GM21619 (cell line): ENCODE data around the gene CLEC4D.
"Not testable (repeated sequence)": the region's sequence is repeated elsewhere in the genome, so short reads cannot be mapped to it uniquely, and the experiment has no call there.

Source experiments
- ATAC-seq: cut with Tn5 transposase; IDR thresholded peaks from one replicate; pipeline ENCODE4 v1.9.1; 2021; ENCODE audit not compliant: unreplicated experiment

The CLEC4D gene

GRCh38 chr12:8527250-8528130 lies 14.2 kb downstream of the CLEC4D start:
- ATAC-seq = no peak

DNA sequence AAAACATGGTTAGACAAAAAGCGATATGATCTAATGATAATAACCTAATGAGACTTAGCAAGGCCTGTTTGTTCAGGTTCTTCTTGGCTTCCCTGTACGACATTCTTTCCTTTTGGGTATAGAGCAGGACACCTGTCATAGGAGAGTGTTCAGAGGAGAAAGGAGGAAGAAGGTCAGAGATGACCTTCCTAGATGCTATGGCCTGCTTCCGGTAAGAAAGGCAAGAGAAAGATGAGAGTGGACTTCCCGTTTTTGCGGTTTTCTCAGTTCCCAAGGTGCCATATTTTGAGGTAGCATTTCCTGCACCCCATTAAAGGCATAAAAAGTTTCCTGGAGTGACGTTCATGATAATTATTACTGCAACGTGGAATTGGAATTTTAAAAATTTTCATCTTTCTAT lies 18.7 kb downstream of the CLEC4D start:
- ATAC-seq = no peak

GRCh38 chr12:8537820-8538219 lies 24.5 kb downstream of the CLEC4D start:
- not testable (repeated sequence) for ATAC-seq

GRCh38 chr12:8540831-8541230 lies 27.5 kb downstream of the CLEC4D start, which contains the start of gene CLEC4E:
Gene CLEC4E (minus strand): TSS chr12:8540905. CDS start chr12:8540797, 108 bp downstream.
- not testable (repeated sequence) for ATAC-seq

- ATAC-seq = no peak
Observed at GRCh38 chr12:8541562-8541961, 28.3 kb downstream of the CLEC4D start.

DNA sequence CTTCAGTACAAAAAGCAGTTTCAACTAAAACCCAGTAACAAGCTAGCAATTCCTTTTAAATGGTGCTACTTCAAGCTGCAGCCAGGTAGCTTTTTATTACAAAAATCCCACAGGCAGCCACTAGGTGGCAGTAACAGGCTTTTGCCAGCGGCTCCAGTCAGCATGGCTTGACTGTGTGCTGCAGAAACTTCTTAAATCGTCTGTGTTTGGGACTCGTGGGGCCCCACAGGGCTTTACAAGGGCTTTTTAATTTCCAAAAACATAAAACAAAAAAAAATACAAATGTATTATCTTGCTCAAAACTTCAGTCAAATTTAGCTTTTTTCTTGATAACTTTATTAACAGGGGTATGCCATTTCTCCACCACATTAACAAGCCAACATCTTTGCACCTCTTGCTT lies 31.0 kb downstream of the CLEC4D start:
- ATAC-seq = peak; percentile 66

GRCh38 chr12:8546591-8546990 lies 33.3 kb downstream of the CLEC4D start:
- no peak for ATAC-seq

- no peak for ATAC-seq
Observed at GRCh38 chr12:8547645-8548044, 34.3 kb downstream of the CLEC4D start.

GRCh38 chr12:8548192-8548591 lies 34.9 kb downstream of the CLEC4D start:
- ATAC-seq = no peak

GRCh38 chr12:8549381-8549780 lies 36.1 kb downstream of the CLEC4D start:
- ATAC-seq = no peak

DNA sequence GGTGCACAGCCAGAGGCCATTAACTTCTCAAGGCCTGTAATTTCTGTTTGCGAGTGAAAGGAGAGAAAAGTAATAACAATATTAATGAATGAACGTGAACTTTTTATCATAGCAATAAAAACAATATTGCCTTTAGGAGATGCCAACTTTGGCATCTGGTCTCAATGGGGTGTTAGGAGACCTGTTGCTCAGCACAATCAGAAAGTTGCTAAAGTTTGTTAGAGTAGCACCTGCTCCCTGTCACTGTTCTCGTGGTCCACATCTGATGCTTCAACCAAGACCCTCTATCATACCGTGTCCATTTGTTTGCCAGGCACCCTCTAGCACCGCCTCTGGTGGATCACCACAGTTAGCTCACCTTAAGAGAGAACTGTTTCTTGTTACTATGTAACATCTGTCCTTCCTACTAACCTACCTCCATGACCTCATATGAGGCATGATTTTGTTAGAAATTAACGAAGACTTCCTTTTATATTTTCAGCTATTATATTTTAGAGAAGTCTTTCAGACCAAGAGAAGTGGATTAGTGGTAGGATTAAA lies 39.9 kb downstream of the CLEC4D start:
- no peak for ATAC-seq

- no peak for ATAC-seq
Observed at GRCh38 chr12:8554451-8555195, 41.3 kb downstream of the CLEC4D start.

DNA sequence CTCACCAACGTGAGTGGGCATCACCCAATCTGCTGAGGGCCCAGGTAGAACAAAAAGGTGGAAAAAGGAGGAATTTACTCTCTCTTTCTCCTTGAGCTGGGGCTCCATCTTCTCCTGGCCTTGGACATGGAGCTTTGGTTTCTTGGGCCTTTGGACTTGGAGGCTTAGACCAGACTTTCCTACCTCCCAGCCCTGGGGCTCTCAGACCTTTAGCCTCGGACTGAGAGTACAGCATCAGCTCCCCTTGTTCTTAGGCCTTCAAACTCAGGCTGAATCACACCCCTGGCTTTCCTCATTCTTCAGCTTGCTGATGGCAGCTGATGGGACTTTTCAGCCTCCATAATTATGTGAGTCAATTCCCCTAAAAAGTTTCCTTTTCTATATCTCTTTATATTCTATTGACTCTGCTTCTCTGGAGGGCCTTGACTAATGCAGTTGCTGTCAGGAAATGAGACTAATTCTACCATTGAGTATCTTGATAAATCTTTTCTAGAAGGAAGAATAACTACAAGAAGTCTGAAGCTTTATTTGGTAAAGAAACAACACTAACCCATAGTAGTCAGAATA lies 43.3 kb downstream of the CLEC4D start:
- no peak for ATAC-seq

DNA sequence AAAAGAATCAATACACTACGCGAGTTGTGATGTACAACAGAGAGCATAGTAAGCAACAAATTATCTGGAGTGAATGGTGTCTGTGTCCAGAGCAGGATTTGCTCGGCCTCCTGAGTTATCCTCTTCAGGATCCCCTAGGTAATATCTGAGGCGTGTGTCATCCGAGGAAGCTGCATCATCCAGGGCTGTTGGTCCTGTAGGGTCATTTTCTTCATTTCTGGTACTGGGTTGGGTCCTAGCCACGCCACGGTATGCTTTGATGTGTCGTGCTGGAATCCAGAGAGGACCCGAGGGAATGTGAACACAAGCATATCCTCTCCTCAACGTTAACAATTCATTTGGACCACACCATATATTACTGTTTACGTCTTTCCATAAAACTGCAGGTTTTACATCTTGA lies 46.4 kb downstream of the CLEC4D start:
- no peak for ATAC-seq

DNA sequence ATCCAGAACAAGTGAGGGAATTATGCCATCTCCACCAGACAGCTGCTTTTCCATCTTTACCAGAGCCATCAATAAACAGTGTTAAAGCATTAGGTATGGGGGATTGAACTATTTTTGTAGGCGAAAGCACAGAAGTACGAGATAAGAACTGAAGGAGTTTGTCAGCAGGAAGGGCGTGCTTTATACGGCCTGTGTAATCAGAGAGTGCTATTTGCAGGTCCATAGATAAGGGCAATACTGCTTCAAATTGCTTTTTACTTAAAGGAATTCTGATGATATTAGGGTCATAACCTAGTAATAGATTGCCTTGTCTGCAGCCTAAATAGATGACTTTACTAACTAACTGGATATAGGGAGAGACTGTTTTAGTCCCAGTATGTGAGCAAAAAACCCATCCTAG lies 47.7 kb downstream of the CLEC4D start:
- no peak for ATAC-seq

DNA sequence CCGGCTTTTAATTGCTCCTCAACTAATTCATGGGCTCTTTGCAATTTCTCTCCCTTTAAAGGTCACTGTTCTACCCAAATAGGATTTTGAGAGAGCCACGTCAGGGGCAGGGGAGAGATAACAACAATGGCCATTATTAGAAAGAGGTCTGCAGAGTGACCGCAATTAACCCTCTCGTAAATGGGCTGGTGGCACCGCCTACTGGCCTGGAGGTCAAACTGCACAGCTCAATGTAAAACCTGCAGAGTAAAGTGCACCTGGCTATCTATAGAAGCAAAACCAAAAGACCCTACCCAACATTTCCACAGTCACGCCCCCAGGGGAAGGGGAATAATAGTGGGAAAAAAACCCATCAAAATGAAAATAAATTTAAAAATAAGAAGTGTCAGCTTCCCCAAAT lies 49.0 kb downstream of the CLEC4D start:
- no peak for ATAC-seq

GRCh38 chr12:8563356-8563755 lies 50.1 kb downstream of the CLEC4D start:
- ATAC-seq = no peak

- ATAC-seq = no peak
Observed at GRCh38 chr12:8564656-8565055, 51.4 kb downstream of the CLEC4D start.

DNA sequence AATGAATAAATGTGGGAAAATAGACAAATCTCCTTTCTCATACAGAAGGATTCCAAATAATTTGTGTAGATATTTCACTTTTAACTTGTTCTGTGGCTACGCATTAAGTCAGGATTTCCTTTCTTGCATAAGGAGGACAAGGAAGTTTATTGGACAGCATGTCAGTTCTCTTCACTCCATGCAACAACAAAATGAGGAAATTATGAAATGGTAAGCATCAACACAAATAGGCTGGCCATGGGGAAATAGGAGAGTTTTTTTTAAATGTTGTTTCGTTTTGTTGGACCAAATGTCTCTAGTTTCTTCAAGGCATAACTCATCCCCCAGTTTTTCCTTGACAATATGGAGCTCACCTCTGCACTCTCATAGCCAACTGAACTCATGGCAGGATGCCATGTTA lies 52.7 kb downstream of the CLEC4D start:
- ATAC-seq = not testable (repeated sequence)

DNA sequence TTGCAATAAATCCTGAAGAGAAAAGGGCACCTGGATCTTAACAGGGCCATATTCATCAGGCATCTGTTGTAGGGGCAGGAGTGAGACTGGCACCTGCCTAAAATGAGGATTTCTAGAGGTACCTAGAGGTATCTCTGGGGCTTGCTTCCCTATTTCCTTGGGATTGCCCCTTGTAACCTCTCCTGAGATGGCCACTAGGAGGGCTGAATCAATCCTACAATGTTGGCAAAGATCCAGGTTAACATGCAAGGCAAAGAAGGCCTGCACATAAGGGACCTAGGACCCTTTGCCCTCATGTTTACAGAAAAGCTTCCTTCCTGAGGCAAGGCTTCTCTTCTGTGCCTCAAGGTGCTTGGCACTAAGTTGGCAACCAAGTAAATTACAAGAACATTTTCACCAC lies 53.2 kb downstream of the CLEC4D start:
- no peak for ATAC-seq
